OCI-LY1 (cell line): Measurements from ENCODE around the gene WNT2.

Source experiments
- H2AFZ ChIP-seq: fragments of 200-600 bp; sonication (generic), shearing (Covaris generic); 2 replicates; pipeline ENCODE4 v1.6.0; 2014; ENCODE audit warnings: antibody characterized with exemption, mild to moderate bottlenecking, low read length
- H3F3A ChIP-seq: fragments of 200-600 bp; sonication (generic), shearing (Covaris generic); 2 replicates; pipeline ENCODE4 v1.6.0; 2014; ENCODE audit warnings: mild to moderate bottlenecking, antibody characterized with exemption, low read length, moderate library complexity; ENCODE audit not compliant: insufficient read depth
- H3K27ac ChIP-seq: fragments of 200-600 bp; sonication (generic); 2 replicates; pipeline ENCODE4 v1.5.1; 2014; ENCODE audit warnings: low read length, mixed run types, mild to moderate bottlenecking, low read depth; ENCODE audit not compliant: poor library complexity, severe bottlenecking
- H3K27me3 ChIP-seq: fragments of 200-600 bp; sonication (generic); 2 replicates; pipeline ENCODE4 v1.6.0; 2014; ENCODE audit warnings: antibody characterized with exemption, mild to moderate bottlenecking, low read length, moderate library complexity; ENCODE audit not compliant: insufficient read depth
- H3K36me3 ChIP-seq: fragments of 200-600 bp; sonication (generic); 2 replicates; pipeline ENCODE4 v1.6.1; 2014; ENCODE audit warnings: mild to moderate bottlenecking, antibody characterized with exemption, low read length, moderate library complexity, mixed read lengths; ENCODE audit not compliant: insufficient read depth
- H3K4me1 ChIP-seq: fragments of 200-600 bp; sonication (generic); 2 replicates; pipeline ENCODE4 v1.5.1; 2014; ENCODE audit warnings: mild to moderate bottlenecking, low read length, moderate library complexity; ENCODE audit not compliant: insufficient read depth, severe bottlenecking
- H3K4me2 ChIP-seq: fragments of 200-600 bp; sonication (generic), shearing (Covaris generic); 2 replicates; pipeline ENCODE4 v1.6.1; 2014; ENCODE audit warnings: low read length
- H3K4me3 ChIP-seq: fragments of 200-600 bp; sonication (generic); 2 replicates; pipeline ENCODE4 v1.5.1; 2014; ENCODE audit warnings: low read length, low read depth, mild to moderate bottlenecking, mixed read lengths; ENCODE audit not compliant: poor library complexity, severe bottlenecking
- H3K79me2 ChIP-seq: fragments of 200-600 bp; shearing (Covaris generic); 2 replicates; pipeline ENCODE4 v1.6.1; 2016; ENCODE audit warnings: mixed run types, low read length, mixed read lengths; ENCODE audit not compliant: insufficient read depth
- H3K9ac ChIP-seq: fragments of 200-600 bp; sonication (generic), shearing (Covaris generic); 2 replicates; pipeline ENCODE4 v1.6.1; 2014; ENCODE audit warnings: mild to moderate bottlenecking, low read length, mixed read lengths
- H3K9me2 ChIP-seq: fragments of 200-600 bp; sonication (generic), shearing (Covaris generic); 2 replicates; pipeline ENCODE4 v1.6.1; 2014; ENCODE audit warnings: low read depth, mild to moderate bottlenecking, low read length, mixed read lengths
- H3K9me3 ChIP-seq: fragments of 200-600 bp; shearing (Covaris generic); 2 replicates; pipeline ENCODE4 v1.6.1; 2014; ENCODE audit warnings: low read length, mixed read lengths
- H4K20me1 ChIP-seq: fragments of 200-600 bp; sonication (generic), shearing (Covaris generic); 2 replicates; pipeline ENCODE4 v1.6.0; 2016; ENCODE audit warnings: mild to moderate bottlenecking, low read length; ENCODE audit not compliant: insufficient read depth
- CTCF ChIP-seq: fragments of 200-600 bp; sonication (generic), shearing (Covaris generic); IDR thresholded peaks from 2 replicates; pipeline ENCODE4 v1.5.1; 2017; ENCODE audit warnings: mild to moderate bottlenecking, antibody characterized with exemption, low read length, moderate library complexity, mixed read lengths
- EZH2 ChIP-seq: fragments of 200-600 bp; sonication (generic), shearing (Covaris generic); IDR thresholded peaks from 2 replicates; pipeline ENCODE4 v1.8.0; 2017; ENCODE audit warnings: borderline replicate concordance, mixed run types, mild to moderate bottlenecking, antibody characterized with exemption, low read length, moderate library complexity, mixed read lengths

WNT2 gene

GRCh38 chr7:117269417-117269816 is 53.4 kb downstream of the WNT2 start:
- H3K27me3 ChIP-seq: no peaks in the 10 kb centered on the region
- no peaks in the 10 kb centered on the region for H3F3A ChIP-seq
- H3K4me2 ChIP-seq: no peak overlapping the region
- no peak for TF ChIP-seq EZH2
- TF ChIP-seq CTCF: no peak
- no peak overlapping the region for H3K27ac ChIP-seq
- no peaks in the 10 kb centered on the region for H3K9me3 ChIP-seq
- H3K4me3 ChIP-seq: no peak overlapping the region
- H3K9me2 ChIP-seq: no peaks in the 10 kb centered on the region
- H3K4me1 ChIP-seq: no peaks in the 10 kb centered on the region
- H4K20me1 ChIP-seq: no peaks in the 10 kb centered on the region
- H3K36me3 ChIP-seq: no peaks in the 10 kb centered on the region
- no peak overlapping the region for H2AFZ ChIP-seq
- H3K79me2 ChIP-seq: no peaks in the 10 kb centered on the region
- H3K9ac ChIP-seq: no peak overlapping the region

- no peaks in the 10 kb centered on the region for H3K27me3 ChIP-seq
- no peak for TF ChIP-seq EZH2
- no peak for TF ChIP-seq CTCF
- H3K9ac ChIP-seq: no peak overlapping the region
Measured at GRCh38 chr7:117264716-117265115, 58.1 kb downstream of the WNT2 start.

GRCh38 chr7:117262546-117262945 is 60.3 kb downstream of the WNT2 start:
- Histone ChIP-seq H3K27ac (no peak overlapping the region), H2AFZ (no peak overlapping the region), H3K9me2 (no peaks in the 10 kb centered on the region), H3K9ac (no peak overlapping the region), H4K20me1 (no peaks in the 10 kb centered on the region), H3K9me3 (no peaks in the 10 kb centered on the region), H3K4me1 (no peaks in the 10 kb centered on the region), H3K4me3 (no peak overlapping the region), H3K79me2 (no peaks in the 10 kb centered on the region), H3K4me2 (no peak overlapping the region), H3F3A (no peaks in the 10 kb centered on the region), H3K36me3 (no peaks in the 10 kb centered on the region), H3K27me3 (no peaks in the 10 kb centered on the region)
- TF ChIP-seq CTCF (no peak), EZH2 (no peak)

More at GRCh38 chr7:117264716-117265115, 58.1 kb downstream of the WNT2 start:
- no peaks in the 10 kb centered on the region for H3K36me3 ChIP-seq
- no peak overlapping the region for H3K4me2 ChIP-seq
- H3K27ac ChIP-seq: no peak overlapping the region
- H3F3A ChIP-seq: no peaks in the 10 kb centered on the region
- no peaks in the 10 kb centered on the region for H3K9me2 ChIP-seq
- no peaks in the 10 kb centered on the region for H3K79me2 ChIP-seq
- no peak overlapping the region for H2AFZ ChIP-seq
- H3K4me1 ChIP-seq: no peaks in the 10 kb centered on the region
- H3K9me3 ChIP-seq: no peaks in the 10 kb centered on the region
- no peaks in the 10 kb centered on the region for H4K20me1 ChIP-seq
- no peak overlapping the region for H3K4me3 ChIP-seq
